Esophagus muscularis mucosa (tissue), 4 donors: ENCODE measurements around the gene PLXNA3. TPM values are rescaled to one million over a fixed set of nuclear protein-coding genes. Genes with fewer than 3 reads are reported as not detected.

Experiments
- DNase-seq: peaks from one replicate; pipeline ENCODE4 v3.0.0-alpha.2; 2017; ENCODE audit errors: extremely low spot score
- H3K27ac ChIP-seq, 4 donors: fragments of 200-600 bp; sonication (generic); replicated peaks in 1 of 4; 1 replicate in 3 of 4; 2 replicates in 1 of 4; pipeline ENCODE4 v1.5.1; 2016 to 2019; ENCODE audit warnings: mild to moderate bottlenecking in 1 of 4
- H3K27me3 ChIP-seq, 4 donors: fragments of 200-600 bp; sonication (generic); one replicate each; pipeline versions ENCODE4 v1.5.1 to v1.6.0; 2016 to 2019
- H3K36me3 ChIP-seq, 4 donors: fragments of 200-600 bp; sonication (generic); one replicate each; pipeline ENCODE4 v1.5.1; 2016 to 2019
- H3K4me1 ChIP-seq, 4 donors: fragments of 200-600 bp; sonication (generic); one replicate each; pipeline ENCODE4 v1.5.1; 2016 to 2019
- H3K4me3 ChIP-seq, 4 donors: fragments of 200-600 bp; sonication (generic); 1 replicate in 2 of 4; 2 replicates in 2 of 4; pipeline ENCODE4 v1.5.1; 2016 to 2019; ENCODE audit warnings: mild to moderate bottlenecking in 4 of 4, moderate library complexity in 1 of 4
- H3K9me3 ChIP-seq, 4 donors: fragments of 200-600 bp; sonication (generic); 1 replicate in 3 of 4; 2 replicates in 1 of 4; pipeline ENCODE4 v1.5.1; 2016 to 2019
- CTCF ChIP-seq, 3 experiments: fragments of 200-600 bp in 2 of 3; fragments of 450-650 bp in 1 of 3; sonication (generic) in 2 of 3; IDR thresholded peaks; one replicate each; pipeline ENCODE4 v1.5.1; 2017 to 2019; ENCODE audit warnings: antibody characterized with exemption in 3 of 3, mild to moderate bottlenecking in 2 of 3, moderate library complexity in 1 of 3
- EP300 ChIP-seq: sonication (generic); formaldehyde crosslinking; IDR thresholded peaks from one replicate; pipeline ENCODE4 v1.6.1; 2017; ENCODE audit warnings: antibody characterized with exemption
- POLR2A ChIP-seq: fragments of 450-650 bp; IDR thresholded peaks from one replicate; pipeline ENCODE4 v1.6.1; 2017; ENCODE audit warnings: antibody characterized with exemption, moderate library complexity, mild to moderate bottlenecking, low read depth
- POLR2AphosphoS5 ChIP-seq, 2 donors: sonication (generic); formaldehyde crosslinking; IDR thresholded peaks; one replicate each; pipeline ENCODE4 v1.6.1; 2017; ENCODE audit warnings: antibody characterized with exemption in 2 of 2
- WGBS: methylation state at CpG from one replicate; pipeline ENCODE4 v1.1.5; 2018; 5-methylcytosine and 5-hydroxymethylcytosine counted together
- intact Hi-C: fragments of 100-400 bp; cut with DNase I; formaldehyde crosslinking; loops from one replicate; pipeline ENCODE4 v1.15.1; 2023
- total RNA-seq, 4 donors: library from RNA; depleted of rRNA; stranded (reverse); fragments of >200 nt; gene quantifications; one replicate each; pipeline versions ENCODE4 v1.1.0 to v1.2.1, GENCODE V29; 2016

The PLXNA3 gene
- total RNA-seq, 4 donors from 2014 or later, result 2.2 to 17.9 (median 4.3) TPM

GRCh38 chrX:154486396-154487207 is 28.5 kb downstream of the PLXNA3 start, which contains the start of gene UBL4A:
Gene UBL4A (minus strand): TSS chrX:154486615. CDS start chrX:154486584, 31 bp downstream.
- H3K4me3 ChIP-seq, result peak within 1 kb of the TSS; percentile 68 to 81 (median 70)
- intact Hi-C loops, result loop anchor here (5.0 kb wide), 2 partner anchors 41 to 49 kb away; partner anchors contain the start of gene GDI1
- DNase-seq, result no peak
- peaks cover 0 to 29% (median 24%) of the 10 kb centered on the region in 4 donors for H3K36me3 ChIP-seq
- H3K27ac ChIP-seq, result peak within 1 kb of the TSS; percentile 86 to 89 (median 88)
- H3K9me3 ChIP-seq, result no peaks in the 10 kb centered on the region
- H3K27me3 ChIP-seq, result no peaks in the 10 kb centered on the region
- WGBS, result 62% methylated on average over 13 of the region's 95 CpGs
- TF ChIP-seq EP300 (no peak), POLR2AphosphoS5 (IDR thresholded peaks at IDR 0.05) (peak in 1 of 2 donors; percentile 26)
- peaks cover 23 to 50% (median 48%) of the 10 kb centered on the region in 4 donors for H3K4me1 ChIP-seq

GRCh38 chrX:154487518-154488290 is 29.6 kb downstream of the PLXNA3 start:
- Histone ChIP-seq H3K27ac (peak overlapping the region; percentile 86 to 89 (median 88)), H3K4me3 (no peak overlapping the region), H3K4me1 (peaks cover 23 to 50% (median 48%) of the 10 kb centered on the region in 4 donors), H3K27me3 (no peaks in the 10 kb centered on the region), H3K36me3 (peaks cover 0 to 29% (median 24%) of the 10 kb centered on the region in 4 donors), H3K9me3 (no peaks in the 10 kb centered on the region)
- no peak for TF ChIP-seq EP300
- TF ChIP-seq POLR2A, result no peak
- no peak for TF ChIP-seq CTCF (IDR thresholded peaks at IDR 0.05)
- 94% methylated on average over 22 of the region's 28 CpGs for WGBS
- DNase-seq, result no peak
- intact Hi-C loops, result loop anchor here (5.0 kb wide), 2 partner anchors 40 to 50 kb away; partner anchors contain the start of gene GDI1

GRCh38 chrX:154488336-154489075 is 30.4 kb downstream of the PLXNA3 start:
- 88% methylated on average over 15 of the region's 20 CpGs for WGBS
- intact Hi-C loops, result loop anchor here (5.0 kb wide), 2 partner anchors 39 to 51 kb away; partner anchors contain the start of gene GDI1

GRCh38 chrX:154489182-154489581 is 31.1 kb downstream of the PLXNA3 start:
- Histone ChIP-seq H3K4me3 (peak overlapping the region; percentile 63 to 81 (median 68)), H3K4me1 (peaks cover 21 to 49% (median 45%) of the 10 kb centered on the region in 4 donors), H3K27ac (peak overlapping the region; percentile 88 to 97 (median 94)), H3K36me3 (peaks cover 0 to 29% (median 21%) of the 10 kb centered on the region in 4 donors), H3K27me3 (no peaks in the 10 kb centered on the region), H3K9me3 (no peaks in the 10 kb centered on the region)
- DNase-seq, result no peak
- intact Hi-C loops, result loop anchor here (5.0 kb wide), 2 partner anchors 38 to 52 kb away; partner anchors contain the start of gene GDI1
- 72% methylated on average over 2 of the region's 4 CpGs for WGBS
- TF ChIP-seq POLR2AphosphoS5 (IDR thresholded peaks at IDR 0.05), result no peak

More at GRCh38 chrX:154488336-154489075, 30.4 kb downstream of the PLXNA3 start:
- Histone ChIP-seq H3K4me1 (peaks cover 23 to 50% (median 48%) of the 10 kb centered on the region in 4 donors), H3K36me3 (peaks cover 0 to 29% (median 24%) of the 10 kb centered on the region in 4 donors), H3K9me3 (no peaks in the 10 kb centered on the region), H3K4me3 (no peak overlapping the region), H3K27me3 (no peaks in the 10 kb centered on the region), H3K27ac (peak overlapping the region in 2 of 4 donors; percentile 88 to 95)
- TF ChIP-seq POLR2AphosphoS5 (IDR thresholded peaks at IDR 0.05), result no peak
- no peak for TF ChIP-seq POLR2A
- TF ChIP-seq EP300, result no peak
- no peak for TF ChIP-seq CTCF (IDR thresholded peaks at IDR 0.05)
- DNase-seq, result no peak

GRCh38 chrX:154490021-154490413 is 31.9 kb downstream of the PLXNA3 start:
- TF ChIP-seq POLR2AphosphoS5 (IDR thresholded peaks at IDR 0.05), result no peak
- no peak for TF ChIP-seq CTCF (IDR thresholded peaks at IDR 0.05)
- no peak for TF ChIP-seq EP300
- TF ChIP-seq POLR2A, result no peak
- H3K36me3 ChIP-seq, result peaks cover 0 to 20% (median 13%) of the 10 kb centered on the region in 4 donors
- H3K4me1 ChIP-seq, result peaks cover 17 to 40% (median 37%) of the 10 kb centered on the region in 4 donors
- peak overlapping the region; percentile 63 to 81 (median 68) for H3K4me3 ChIP-seq
- DNase-seq, result no peak
- H3K9me3 ChIP-seq, result no peaks in the 10 kb centered on the region
- intact Hi-C loops, result no loop called here
- H3K27ac ChIP-seq, result peak overlapping the region; percentile 88 to 97 (median 94)
- WGBS, result 56% methylated on average over 6 of the region's 19 CpGs
- no peaks in the 10 kb centered on the region for H3K27me3 ChIP-seq
